Heart left ventricle (tissue), 16 donors: ENCODE measurements around the gene ADGRB3. TPM values are rescaled to one million over a fixed set of nuclear protein-coding genes. Genes with fewer than 3 reads are reported as not detected.

ENCODE experiments used
- ATAC-seq, 4 donors: fragments of 200-7000 bp; cut with Tn5 transposase; one replicate each; pipeline ENCODE4 v1.9.1; 2020 to 2022; ENCODE audit warnings: moderate library complexity in 4 of 4, mild to moderate bottlenecking in 3 of 4, moderate number of reproducible peaks in 1 of 4
- DNase-seq, 5 donors: peaks; one replicate each; pipeline ENCODE4 v3.0.0-alpha.2; 2020
- H3K27ac ChIP-seq, 12 donors: fragments of 200-600 bp; sonication (generic) in 4 of 12; one replicate each; pipeline versions ENCODE4 v1.5.0 to v1.8.0; 2016 to 2022; ENCODE audit warnings: mild to moderate bottlenecking in 2 of 12
- H3K27me3 ChIP-seq, 9 donors: fragments of 200-600 bp; sonication (generic) in 2 of 9; one replicate each; pipeline versions ENCODE4 v1.5.1 to v1.8.0; 2016 to 2022; ENCODE audit warnings: mild to moderate bottlenecking in 3 of 9
- H3K36me3 ChIP-seq, 9 donors: fragments of 200-600 bp; sonication (generic) in 2 of 9; one replicate each; pipeline versions ENCODE4 v1.5.0 to v1.8.0; 2018 to 2022; ENCODE audit warnings: mild to moderate bottlenecking in 2 of 9
- H3K4me1 ChIP-seq, 12 donors: fragments of 200-600 bp; sonication (generic) in 4 of 12; one replicate each; pipeline versions ENCODE4 v1.5.0 to v1.8.0; 2016 to 2022; ENCODE audit warnings: mild to moderate bottlenecking in 3 of 12
- H3K4me3 ChIP-seq, 12 donors: fragments of 200-600 bp; sonication (generic) in 4 of 12; one replicate each; pipeline versions ENCODE4 v1.5.0 to v1.8.0; 2017 to 2022; ENCODE audit warnings: mild to moderate bottlenecking in 9 of 12, moderate library complexity in 4 of 12
- H3K9me3 ChIP-seq, 12 donors: fragments of 200-600 bp; sonication (generic) in 4 of 12; one replicate each; pipeline versions ENCODE4 v1.5.0 to v1.8.0; 2016 to 2022; ENCODE audit warnings: mild to moderate bottlenecking in 1 of 12
- POLR2A ChIP-seq, 2 donors: fragments of 450-650 bp; IDR thresholded peaks; one replicate each; pipeline ENCODE4 v1.6.1; 2017; ENCODE audit warnings: antibody characterized with exemption in 2 of 2, mild to moderate bottlenecking in 2 of 2, moderate library complexity in 2 of 2
- WGBS, 4 donors: extraction: QIAGEN DNeasy Blood & Tissue Kit in 2 of 4; methylation state at CpG; one replicate each; pipeline versions ENCODE4 v1.1.5 to v1.1.7; 2013 to 2018; 5-methylcytosine and 5-hydroxymethylcytosine counted together
- intact Hi-C, 10 donors: fragments of 100-400 bp; cut with DNase I; formaldehyde crosslinking; loops; one replicate each; pipeline versions ENCODE4 v1.11.1 to v1.14.2; 2022
- polyA plus RNA-seq, 2 donors: library from polyadenylated mRNA; stranded (reverse); fragments of 200-250 nt; gene quantifications; one replicate each; pipeline ENCODE4 v1.2.3, GENCODE V29; 2013
- total RNA-seq, 9 donors: library from RNA; depleted of rRNA in 2 of 9; stranded (reverse); fragments of >200 nt in 2 of 9; fragmentation: NEBNext Ultra II Directional in 3 of 9; extraction: Animal tissue kit (Norgen Biotek cat#: 25700) in 3 of 9; gene quantifications; one replicate each; pipeline versions ENCODE4 v1.1.0 to v1.2.4, GENCODE V29; 2016 to 2023
- TF ChIP-seq, protein P1 (sequence below), 12 donors: fragments of 200-600 bp; sonication (generic) in 4 of 12; IDR thresholded peaks; one replicate each; pipeline versions ENCODE4 v1.5.0 to v1.8.0; 2018 to 2022; ENCODE audit warnings: antibody characterized with exemption in 12 of 12, mild to moderate bottlenecking in 5 of 12
- donor health status: ischemic (EF 13 %, LVEDD 7.1; RV severe dilation, severe dysfunction).
- donor health status: healthy with polysubstance abuse.
- donor health status: DM: no; HTN: yes; CAD: no.
- donor health status: DM: no; HTN: no; CAD: no.
- donor health status: ischemic (EF 25% LVEDD 6.9; RV normal size, moderate dysfunction).
- donor health status: ischemic (EF 25% LVEDD 5.7; RV mildly dilated, moderate dysfunction).
- donor health status: healthy.
- donor health status: DM: yes; HTN: yes; CAD: no.
- donor health status: ischemic (EF 35%, LVEDD 5.7; RV mildly dilated, moderate dysfunction).
- donor health status: nonischemic (EF 11% LVEDD 7.7; RV severe dilation, severe dysfunction).
- donor health status: DM: yes; HTN: yes; CAD: no.
- donor health status: PGD.
- donor health status: ischemic (EF 29% LVEDD 5.4; RV normal size, mild dysfunction).
- donor health status: nonischemic (EF 23%, LVEDD 6.1; RV moderate dilation, normal function).

ADGRB3 gene
- total and polyA plus RNA-seq, 11 donors, result 0.51 to 2.5 (median 1.1) TPM

DNA sequence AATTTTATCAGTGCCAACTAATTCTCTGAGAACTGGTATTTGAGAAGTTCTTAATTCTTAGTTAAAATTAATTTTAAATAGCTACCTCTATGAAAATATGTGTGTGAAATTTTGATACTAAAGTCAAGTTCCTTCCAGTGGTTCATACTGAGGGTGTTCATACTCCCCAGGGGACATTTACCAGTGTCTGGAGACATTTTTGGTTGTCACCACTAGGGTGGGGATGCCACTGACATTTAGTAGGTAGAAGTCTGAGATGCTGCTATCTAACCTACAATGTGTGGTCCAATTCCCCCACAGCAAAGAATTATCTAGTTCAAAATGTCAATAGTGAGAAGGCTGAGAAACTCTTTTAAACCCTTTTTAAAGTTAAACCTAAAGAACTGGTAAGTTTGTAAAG lies 463.8 kb downstream of the ADGRB3 start:
- no peak for TF ChIP-seq POLR2A (IDR thresholded peaks at IDR 0.05)
- TF ChIP-seq, protein P1, sequence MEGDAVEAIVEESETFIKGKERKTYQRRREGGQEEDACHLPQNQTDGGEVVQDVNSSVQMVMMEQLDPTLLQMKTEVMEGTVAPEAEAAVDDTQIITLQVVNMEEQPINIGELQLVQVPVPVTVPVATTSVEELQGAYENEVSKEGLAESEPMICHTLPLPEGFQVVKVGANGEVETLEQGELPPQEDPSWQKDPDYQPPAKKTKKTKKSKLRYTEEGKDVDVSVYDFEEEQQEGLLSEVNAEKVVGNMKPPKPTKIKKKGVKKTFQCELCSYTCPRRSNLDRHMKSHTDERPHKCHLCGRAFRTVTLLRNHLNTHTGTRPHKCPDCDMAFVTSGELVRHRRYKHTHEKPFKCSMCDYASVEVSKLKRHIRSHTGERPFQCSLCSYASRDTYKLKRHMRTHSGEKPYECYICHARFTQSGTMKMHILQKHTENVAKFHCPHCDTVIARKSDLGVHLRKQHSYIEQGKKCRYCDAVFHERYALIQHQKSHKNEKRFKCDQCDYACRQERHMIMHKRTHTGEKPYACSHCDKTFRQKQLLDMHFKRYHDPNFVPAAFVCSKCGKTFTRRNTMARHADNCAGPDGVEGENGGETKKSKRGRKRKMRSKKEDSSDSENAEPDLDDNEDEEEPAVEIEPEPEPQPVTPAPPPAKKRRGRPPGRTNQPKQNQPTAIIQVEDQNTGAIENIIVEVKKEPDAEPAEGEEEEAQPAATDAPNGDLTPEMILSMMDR (IDR thresholded peaks at IDR 0.05), result no peak
- Histone ChIP-seq H3K36me3 (no peaks in the 10 kb centered on the region), H3K9me3 (no peaks in the 10 kb centered on the region), H3K27me3 (no peaks in the 10 kb centered on the region), H3K27ac (no peak overlapping the region), H3K4me1 (no peaks in the 10 kb centered on the region), H3K4me3 (no peak overlapping the region)
- ATAC-seq (no peak), DNase-seq (no peak)
- intact Hi-C loops, result no loop called here

DNA sequence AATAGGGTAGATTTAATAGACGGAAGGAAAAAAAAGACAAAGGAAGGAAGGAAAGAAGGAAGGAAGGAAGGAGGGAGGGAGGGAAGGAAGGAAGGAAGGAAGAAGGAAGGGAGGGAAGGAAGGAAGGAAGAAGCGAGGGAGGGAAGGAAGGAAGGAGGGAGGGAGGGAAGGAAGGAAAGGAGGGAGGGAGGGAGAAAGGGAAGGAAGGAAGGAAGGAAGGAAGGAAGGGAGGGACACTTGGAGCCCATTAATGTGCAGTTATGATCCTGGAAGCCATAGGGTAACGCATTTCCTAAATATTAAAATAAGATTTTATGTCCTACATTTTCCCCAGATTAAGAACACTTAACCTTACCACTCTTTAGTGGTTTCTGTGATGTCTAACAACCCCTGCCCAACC lies 465.7 kb downstream of the ADGRB3 start:
- no peaks in the 10 kb centered on the region for H3K36me3 ChIP-seq
- no peak overlapping the region for H3K4me3 ChIP-seq
- no peaks in the 10 kb centered on the region for H3K4me1 ChIP-seq
- H3K27me3 ChIP-seq, result no peaks in the 10 kb centered on the region
- ATAC-seq (no peak), DNase-seq (no peak)
- intact Hi-C loops, result no loop called here
- TF ChIP-seq, protein P1 (IDR thresholded peaks at IDR 0.05), result no peak
- 93 to 95% (median 93%) methylated on average over 2 to 3 of the region's 3 CpGs for WGBS, 4 donors
- no peaks in the 10 kb centered on the region for H3K9me3 ChIP-seq
- H3K27ac ChIP-seq, result no peak overlapping the region

DNA sequence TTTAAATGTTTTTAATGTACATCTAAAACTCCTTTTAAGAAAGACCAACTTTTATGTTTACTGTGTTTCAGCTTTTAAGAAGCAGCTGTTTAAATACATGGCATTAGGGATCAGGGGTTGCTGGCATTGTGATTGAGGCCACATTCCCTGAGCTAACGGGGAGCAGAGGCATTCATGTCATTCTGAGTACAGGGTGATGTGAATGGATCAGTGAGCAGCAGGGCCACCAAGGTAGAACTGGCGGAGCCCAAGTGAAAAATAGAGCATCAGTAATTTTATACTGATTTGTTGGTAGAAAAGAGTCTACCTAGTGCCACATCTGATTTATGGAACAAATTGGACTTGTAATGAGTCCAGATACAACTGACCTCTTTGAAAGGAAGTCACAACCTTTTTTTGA lies 467.3 kb downstream of the ADGRB3 start:
- H3K9me3 ChIP-seq, result no peaks in the 10 kb centered on the region
- ATAC-seq (no peak), DNase-seq (no peak)
- no peak overlapping the region for H3K27ac ChIP-seq
- H3K4me3 ChIP-seq, result no peak overlapping the region
- no peaks in the 10 kb centered on the region for H3K36me3 ChIP-seq
- TF ChIP-seq, protein P1 (IDR thresholded peaks at IDR 0.05), result no peak
- TF ChIP-seq POLR2A (IDR thresholded peaks at IDR 0.05), result no peak
- no peaks in the 10 kb centered on the region for H3K27me3 ChIP-seq
- no peaks in the 10 kb centered on the region for H3K4me1 ChIP-seq
- WGBS, 4 donors, result 78 to 92% (median 83%) methylated on average over 2 of the region's 2 CpGs
- intact Hi-C loops, result no loop called here

DNA sequence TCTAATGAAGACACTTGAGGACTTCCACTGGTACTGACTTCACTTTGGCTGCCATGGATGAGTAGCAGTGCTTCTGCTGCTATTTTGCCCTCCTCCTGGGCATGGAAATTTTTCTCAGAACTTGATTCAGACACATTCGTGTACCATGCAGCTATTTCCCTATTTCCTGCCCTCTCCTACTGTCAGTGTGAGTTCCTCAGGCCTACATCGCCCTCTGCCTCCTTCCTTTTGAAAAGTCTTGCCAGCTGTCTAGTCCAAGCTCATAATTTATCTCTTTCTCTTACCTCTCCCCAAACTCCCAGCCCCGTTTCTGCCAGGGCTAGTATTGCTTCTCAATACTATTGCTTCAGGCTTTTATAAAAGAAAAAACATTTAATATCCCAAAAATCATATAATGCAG lies 470.2 kb downstream of the ADGRB3 start:
- intact Hi-C loops, result no loop called here
- TF ChIP-seq, protein P1 (IDR thresholded peaks at IDR 0.05), result no peak
- TF ChIP-seq POLR2A (IDR thresholded peaks at IDR 0.05), result no peak
- DNase-seq (no peak), ATAC-seq (no peak)
- Histone ChIP-seq H3K27ac (no peak overlapping the region), H3K9me3 (no peaks in the 10 kb centered on the region), H3K27me3 (no peaks in the 10 kb centered on the region), H3K36me3 (no peaks in the 10 kb centered on the region), H3K4me3 (no peak overlapping the region), H3K4me1 (no peaks in the 10 kb centered on the region)
- WGBS, 4 donors, result 59 to 71% (median 66%) methylated on average over 3 of the region's 3 CpGs
